HepG2 (cell line): ENCODE measurements around the gene GRHPR. TPM values are rescaled to one million over a fixed set of nuclear protein-coding genes. Genes with fewer than 3 reads are reported as not detected.

ENCODE experiments used
- ATAC-seq: fragments of 200-7000 bp; cut with Tn5 transposase; 3 replicates; pipeline ENCODE4 v1.9.1; 2020; ENCODE audit warnings: mild to moderate bottlenecking, moderate library complexity
- BruUV-seq: library from RNA; stranded (reverse); fragments of 400-500 nt; replicated peaks from 2 replicates; lab custom pipeline; 2021; lab: Mats Ljungman, UMichigan
- CTCF ChIA-PET: fragments of 300-600 bp; formaldehyde crosslinking; extraction: SDS; loops from one replicate; lab custom pipeline; 2021; ENCODE audit warnings: low total read pairs, inconsistent platforms, low intra/inter-chr PET ratio; lab: Yijun Ruan, JAX
- POLR2A ChIA-PET: fragments of 350-600 bp; sonication (Branson Sonifier 250); formaldehyde crosslinking; loops from one replicate; lab custom pipeline; 2020; ENCODE audit warnings: antibody characterized with exemption, inconsistent platforms; lab: Yijun Ruan, JAX
- DNase-seq: peaks from one replicate; pipeline ENCODE4 v3.0.0-alpha.2; 2015; ENCODE audit warnings: low spot score
- FAIRE-seq: peaks from 3 replicates; lab custom pipeline; 2011; peaks lifted over from hg19 to GRCh38; lab: Jason Lieb, UNC
- H2AFZ ChIP-seq: one replicate; pipeline ENCODE4 v1.6.1; 2011; ENCODE audit warnings: low read length, inconsistent platforms
- H3K27ac ChIP-seq: fragments of 300-600 bp; 3 replicates; pipeline ENCODE4 v1.8.0; 2011; ENCODE audit warnings: mixed run types, mild to moderate bottlenecking, mixed read lengths, low read length, inconsistent platforms; ENCODE audit not compliant: insufficient read depth; ENCODE audit errors: extremely low read length
- H3K27me3 ChIP-seq, 2 experiments: fragments of 200-600 bp in 1 of 2; 2 replicates in 1 of 2; 3 replicates in 1 of 2; pipeline versions ENCODE4 v1.6.0 to v1.8.0; 2011; ENCODE audit warnings: low read length in 2 of 2, mild to moderate bottlenecking in 2 of 2, moderate library complexity in 2 of 2, inconsistent platforms in 1 of 2; ENCODE audit not compliant: insufficient read depth in 2 of 2, control insufficient read depth in 1 of 2
- H3K36me3 ChIP-seq, 2 experiments: fragments of 200-600 bp in 1 of 2; replicated peaks in 1 of 2; 2 replicates in 1 of 2; 3 replicates in 1 of 2; pipeline versions ENCODE4 v1.5.1 to v1.8.0; 2011; ENCODE audit warnings: low read length in 2 of 2, inconsistent platforms in 1 of 2; ENCODE audit not compliant: insufficient read depth in 2 of 2, control insufficient read depth in 1 of 2
- H3K4me1 ChIP-seq: 2 replicates; pipeline ENCODE4 v1.5.1; 2012; ENCODE audit warnings: low read length, inconsistent platforms; ENCODE audit not compliant: insufficient read depth
- H3K4me2 ChIP-seq: 2 replicates; pipeline ENCODE4 v1.6.0; 2011; ENCODE audit warnings: low read depth, low read length, inconsistent platforms
- H3K4me3 ChIP-seq, 3 experiments: fragments of 200-600 bp in 1 of 3; sonication (generic), shearing (Covaris generic) in 1 of 3; replicated peaks in 1 of 3; 2 replicates each; pipeline ENCODE4 v1.5.1; 2011 to 2016; ENCODE audit warnings: low read length in 3 of 3, inconsistent platforms in 2 of 3, low read depth in 2 of 3, mild to moderate bottlenecking in 2 of 3, control low read depth in 1 of 3, mixed read lengths in 1 of 3; ENCODE audit not compliant: insufficient read depth in 1 of 3
- H3K79me2 ChIP-seq: one replicate; pipeline ENCODE4 v1.6.1; 2011; ENCODE audit warnings: low read length, inconsistent platforms; ENCODE audit not compliant: insufficient read depth
- H3K9ac ChIP-seq: 2 replicates; pipeline ENCODE4 v1.6.0; 2011; ENCODE audit warnings: mild to moderate bottlenecking, low read depth, low read length, inconsistent platforms; ENCODE audit not compliant: insufficient read depth
- H3K9me3 ChIP-seq: 2 replicates; pipeline ENCODE4 v1.5.1; 2012; ENCODE audit warnings: mild to moderate bottlenecking, low read length
- H4K20me1 ChIP-seq: 2 replicates; pipeline ENCODE4 v1.6.0; 2011; ENCODE audit warnings: inconsistent platforms, mild to moderate bottlenecking, low read length, moderate library complexity; ENCODE audit not compliant: insufficient read depth
- CHD4 ChIP-seq: fragments of 200-600 bp; sonication (generic); IDR thresholded peaks from 2 replicates; pipeline ENCODE4 v1.7.0; 2017; ENCODE audit warnings: mild to moderate bottlenecking, low read length, borderline replicate concordance
- HMG20A ChIP-seq: IDR thresholded peaks from 2 replicates; pipeline ENCODE4 v1.6.1; 2016; ENCODE audit warnings: borderline replicate concordance
- ISL2 ChIP-seq: sonication (generic); formaldehyde crosslinking; IDR thresholded peaks from 2 replicates; pipeline ENCODE4 v1.5.0; 2020; ENCODE audit warnings: missing genetic modification reagents
- MAF1 ChIP-seq: sonication (generic); formaldehyde crosslinking; IDR thresholded peaks from 2 replicates; pipeline ENCODE4 v1.5.0; 2020; ENCODE audit warnings: missing genetic modification reagents, borderline replicate concordance
- MLLT10 ChIP-seq: sonication (generic); formaldehyde crosslinking; IDR thresholded peaks from 2 replicates; pipeline ENCODE4 v1.4.0; 2020; ENCODE audit warnings: missing genetic modification reagents
- NAIF1 ChIP-seq: sonication (generic); formaldehyde crosslinking; IDR thresholded peaks from 2 replicates; pipeline ENCODE4 v1.5.0; 2020; ENCODE audit warnings: mild to moderate bottlenecking, missing genetic modification reagents, borderline replicate concordance
- NCOA2 ChIP-seq: sonication (generic); formaldehyde crosslinking; IDR thresholded peaks from 2 replicates; pipeline ENCODE4 v1.8.0; 2022; ENCODE audit warnings: inconsistent platforms
- RBAK ChIP-seq: sonication (generic); formaldehyde crosslinking; IDR thresholded peaks from 2 replicates; pipeline ENCODE4 v1.5.1; 2020; ENCODE audit warnings: mild to moderate bottlenecking, missing genetic modification reagents
- REPIN1 ChIP-seq: sonication (generic); formaldehyde crosslinking; IDR thresholded peaks from 2 replicates; pipeline ENCODE4 v1.8.0; 2022; ENCODE audit warnings: missing genetic modification reagents, low read depth, mild to moderate bottlenecking, borderline replicate concordance
- SAP130 ChIP-seq: IDR thresholded peaks from 2 replicates; pipeline ENCODE4 v1.6.1; 2016; ENCODE audit warnings: low read depth
- SOX5 ChIP-seq: IDR thresholded peaks from 2 replicates; pipeline ENCODE4 v1.6.1; 2016; ENCODE audit warnings: borderline replicate concordance
- SRSF1 ChIP-seq: fragments of 200-400 bp; formaldehyde crosslinking; optimal IDR thresholded peaks from 2 replicates; pipeline ENCODE3; 2017; ENCODE audit warnings: mild to moderate bottlenecking, low read depth, low read length, moderate library complexity
- ZBTB26 ChIP-seq: IDR thresholded peaks from 2 replicates; pipeline ENCODE4 v1.6.1; 2016; ENCODE audit warnings: missing compliant biosample characterization, missing genetic modification reagents, borderline replicate concordance
- ZNF121 ChIP-seq: sonication (generic); formaldehyde crosslinking; IDR thresholded peaks from 2 replicates; pipeline ENCODE4 v1.5.0; 2020; ENCODE audit warnings: mild to moderate bottlenecking, missing genetic modification reagents
- ZNF414 ChIP-seq: sonication (generic); formaldehyde crosslinking; IDR thresholded peaks from 2 replicates; pipeline ENCODE4 v1.5.0; 2020; ENCODE audit warnings: missing genetic modification reagents
- in situ Hi-C: cut with HindIII; loops from 2 replicates; pipeline ENCODE4 v1.10.0; 2017; ENCODE audit warnings: low pct_unique_long_range_greater_than_20kb; ENCODE audit not compliant: extremely low pct_ligation_motif_present
- intact Hi-C: fragments of 100-400 bp; cut with micrococcal nuclease; formaldehyde crosslinking; loops from one replicate; pipeline ENCODE4 v1.10.0; 2022; ENCODE audit not compliant: unreplicated experiment
- polyA plus RNA-seq, 8 experiments: library from polyadenylated mRNA; depleted of rRNA in 3 of 8; stranded (reverse) in 7 of 8; unstranded in 1 of 8; fragments of >200 nt; fragmentation: Illumina TruSeq in 4 of 8; extraction: Trizol in 4 of 8; gene quantifications; 2 replicates each; pipeline versions ENCODE4 v1.2.1 to v1.2.3, GENCODE V29; 2011 to 2016; ENCODE audit warnings: low read depth in 4 of 8, missing spikeins in 1 of 8, mixed read lengths in 1 of 8; ENCODE audit not compliant: insufficient read depth in 1 of 8
- total RNA-seq, 5 experiments: library from RNA; depleted of rRNA; stranded (reverse); fragments of >200 nt; fragmentation: Illumina TruSeq; extraction: Trizol; gene quantifications; 2 replicates each; pipeline ENCODE4 v1.2.3, GENCODE V29; 2016; ENCODE audit warnings: low read depth in 1 of 5
- TF ChIP-seq, protein P1 (sequence below): sonication (generic); formaldehyde crosslinking; conservative IDR thresholded peaks from 2 replicates; pipeline ENCODE4 v1.4.0; 2020; ENCODE audit warnings: missing genetic modification reagents
- TF ChIP-seq, protein P2 (sequence below): sonication (generic); formaldehyde crosslinking; IDR thresholded peaks from 2 replicates; pipeline ENCODE4 v1.8.1; 2023; ENCODE audit warnings: missing genetic modification reagents, inconsistent platforms, borderline replicate concordance
- TF ChIP-seq, protein P3 (sequence below): sonication (generic); formaldehyde crosslinking; IDR thresholded peaks from 2 replicates; pipeline ENCODE4 v1.8.1; 2022; ENCODE audit warnings: mild to moderate bottlenecking, missing genetic modification reagents

Gene GRHPR
- total and polyA plus RNA-seq, 2 of the 13 experiments (the other 11 are each of a cell fraction or from before 2014, with no cell fraction given) = 113 to 115 TPM

- TF ChIP-seq, protein P1, sequence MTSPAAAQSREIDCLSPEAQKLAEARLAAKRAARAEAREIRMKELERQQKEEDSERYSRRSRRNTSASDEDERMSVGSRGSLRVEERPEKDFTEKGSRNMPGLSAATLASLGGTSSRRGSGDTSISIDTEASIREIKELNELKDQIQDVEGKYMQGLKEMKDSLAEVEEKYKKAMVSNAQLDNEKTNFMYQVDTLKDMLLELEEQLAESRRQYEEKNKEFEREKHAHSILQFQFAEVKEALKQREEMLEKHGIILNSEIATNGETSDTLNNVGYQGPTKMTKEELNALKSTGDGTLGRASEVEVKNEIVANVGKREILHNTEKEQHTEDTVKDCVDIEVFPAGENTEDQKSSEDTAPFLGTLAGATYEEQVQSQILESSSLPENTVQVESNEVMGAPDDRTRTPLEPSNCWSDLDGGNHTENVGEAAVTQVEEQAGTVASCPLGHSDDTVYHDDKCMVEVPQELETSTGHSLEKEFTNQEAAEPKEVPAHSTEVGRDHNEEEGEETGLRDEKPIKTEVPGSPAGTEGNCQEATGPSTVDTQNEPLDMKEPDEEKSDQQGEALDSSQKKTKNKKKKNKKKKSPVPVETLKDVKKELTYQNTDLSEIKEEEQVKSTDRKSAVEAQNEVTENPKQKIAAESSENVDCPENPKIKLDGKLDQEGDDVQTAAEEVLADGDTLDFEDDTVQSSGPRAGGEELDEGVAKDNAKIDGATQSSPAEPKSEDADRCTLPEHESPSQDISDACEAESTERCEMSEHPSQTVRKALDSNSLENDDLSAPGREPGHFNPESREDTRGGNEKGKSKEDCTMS (CRISPR knock-in tag) = no peak
- TF ChIP-seq ZBTB26 (CRISPR knock-in tag) (no peak), SRSF1 (no peak), SOX5 (CRISPR knock-in tag) (no peak), HMG20A (CRISPR knock-in tag) (no peak), CHD4 (no peak)
- TF ChIP-seq, all 625 proteins: peak for 0
Measured at GRCh38 chr9:37453827-37454226, 31.3 kb downstream of the GRHPR start (continued).

GRCh38 chr9:37454238-37454637 is 31.7 kb downstream of the GRHPR start:
- Histone ChIP-seq H4K20me1 (peaks cover 40% of the 10 kb centered on the region), H3K9ac (peak overlapping the region; percentile 42; the same call in 1 of the 2 replicates), H3K27me3 (no peaks in the 10 kb centered on the region), H3K36me3 (peaks cover 1 to 9% of the 10 kb centered on the region in 2 experiments; a peak in 1 of 5 replicates), H3K4me3 (peak overlapping the region in 1 of 3 experiments; percentile 33; a peak in 2 of 6 replicates), H2AFZ (no peak overlapping the region), H3K27ac (peak overlapping the region; percentile 72), H3K4me1 (peaks cover 66% of the 10 kb centered on the region), H3K9me3 (no peaks in the 10 kb centered on the region), H3K4me2 (peak overlapping the region; percentile 61), H3K79me2 (peaks cover 92% of the 10 kb centered on the region)
- no TSS peak for BruUV-seq
- ChIA-PET CTCF (no interaction called here), POLR2A (interaction anchor here (1.3 kb wide), 1 partner anchor 11 kb away, joined by 13 read pairs; the partner anchor contains the start of gene ZBTB5)
- in situ Hi-C loops = no loop called here
- no peak for FAIRE-seq
- intact Hi-C loops = no loop called here
- ATAC-seq = peak; percentile 81
- DNase-seq = peak; percentile 58
- TF ChIP-seq, protein P2, sequence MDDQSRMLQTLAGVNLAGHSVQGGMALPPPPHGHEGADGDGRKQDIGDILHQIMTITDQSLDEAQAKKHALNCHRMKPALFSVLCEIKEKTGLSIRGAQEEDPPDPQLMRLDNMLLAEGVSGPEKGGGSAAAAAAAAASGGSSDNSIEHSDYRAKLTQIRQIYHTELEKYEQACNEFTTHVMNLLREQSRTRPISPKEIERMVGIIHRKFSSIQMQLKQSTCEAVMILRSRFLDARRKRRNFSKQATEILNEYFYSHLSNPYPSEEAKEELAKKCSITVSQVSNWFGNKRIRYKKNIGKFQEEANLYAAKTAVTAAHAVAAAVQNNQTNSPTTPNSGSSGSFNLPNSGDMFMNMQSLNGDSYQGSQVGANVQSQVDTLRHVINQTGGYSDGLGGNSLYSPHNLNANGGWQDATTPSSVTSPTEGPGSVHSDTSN (CRISPR knock-in tag) = no peak
- no peak for TF ChIP-seq REPIN1 (CRISPR knock-in tag)
- TF ChIP-seq ISL2 (CRISPR knock-in tag) = no peak
- peak; percentile 23; the same call in 1 of the 2 replicates for TF ChIP-seq SAP130
- no peak for TF ChIP-seq MAF1 (CRISPR knock-in tag)
- no peak for TF ChIP-seq ZNF121 (CRISPR knock-in tag)
- TF ChIP-seq RBAK (CRISPR knock-in tag) = no peak
- TF ChIP-seq MLLT10 (CRISPR knock-in tag) = no peak
- TF ChIP-seq NCOA2 (CRISPR knock-in tag) = 0 out of 2 replicates have a peak, but pooled peaks have one; percentile 18
- TF ChIP-seq, protein P3, sequence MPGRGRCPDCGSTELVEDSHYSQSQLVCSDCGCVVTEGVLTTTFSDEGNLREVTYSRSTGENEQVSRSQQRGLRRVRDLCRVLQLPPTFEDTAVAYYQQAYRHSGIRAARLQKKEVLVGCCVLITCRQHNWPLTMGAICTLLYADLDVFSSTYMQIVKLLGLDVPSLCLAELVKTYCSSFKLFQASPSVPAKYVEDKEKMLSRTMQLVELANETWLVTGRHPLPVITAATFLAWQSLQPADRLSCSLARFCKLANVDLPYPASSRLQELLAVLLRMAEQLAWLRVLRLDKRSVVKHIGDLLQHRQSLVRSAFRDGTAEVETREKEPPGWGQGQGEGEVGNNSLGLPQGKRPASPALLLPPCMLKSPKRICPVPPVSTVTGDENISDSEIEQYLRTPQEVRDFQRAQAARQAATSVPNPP (CRISPR knock-in tag) = no peak
- no peak for TF ChIP-seq NAIF1
- TF ChIP-seq ZNF414 (CRISPR knock-in tag) = no peak
